HL-60 (cell line): ENCODE results near the gene ATP6AP1.

Experiments used
- GABPA ChIP-seq: IDR thresholded peaks from 2 replicates; pipeline ENCODE4 v1.6.1; 2012; ENCODE audit warnings: low read depth
- POLR2AphosphoS5 ChIP-seq: IDR thresholded peaks from 2 replicates; pipeline ENCODE4 v1.6.1; 2012; ENCODE audit warnings: low read depth
- SPI1 ChIP-seq: IDR thresholded peaks from 2 replicates; pipeline ENCODE4 v1.6.1; 2012; ENCODE audit warnings: low read depth, mild to moderate bottlenecking, borderline replicate concordance
- TF ChIP-seq, protein P1 (sequence below): IDR thresholded peaks from one replicate; pipeline ENCODE4 v1.5.1; 2011; ENCODE audit warnings: low read length, control low read depth, inconsistent platforms; ENCODE audit not compliant: insufficient read depth
- TF ChIP-seq, protein P2 (sequence below): IDR thresholded peaks from 2 replicates; pipeline ENCODE4 v1.6.1; 2012; ENCODE audit warnings: low read depth; ENCODE audit not compliant: insufficient replicate concordance

DNA sequence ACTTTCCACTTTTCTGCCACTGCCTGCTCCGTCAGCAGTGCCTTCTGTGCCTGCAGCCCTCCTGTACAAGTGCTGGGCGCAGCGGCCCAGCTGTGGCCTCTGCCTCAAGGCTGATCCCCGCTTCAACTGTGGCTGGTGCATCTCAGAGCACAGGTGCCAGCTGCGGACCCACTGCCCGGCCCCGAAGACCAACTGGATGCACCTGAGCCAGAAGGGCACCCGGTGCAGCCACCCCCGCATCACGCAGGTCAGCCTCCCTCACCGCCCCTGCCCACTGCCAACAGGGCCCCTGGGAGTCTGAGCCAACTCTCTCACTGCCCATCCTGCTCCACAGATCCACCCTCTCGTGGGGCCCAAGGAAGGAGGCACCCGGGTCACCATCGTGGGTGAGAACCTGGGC is 37.1 kb downstream of the ATP6AP1 start:
- TF ChIP-seq, protein P1, sequence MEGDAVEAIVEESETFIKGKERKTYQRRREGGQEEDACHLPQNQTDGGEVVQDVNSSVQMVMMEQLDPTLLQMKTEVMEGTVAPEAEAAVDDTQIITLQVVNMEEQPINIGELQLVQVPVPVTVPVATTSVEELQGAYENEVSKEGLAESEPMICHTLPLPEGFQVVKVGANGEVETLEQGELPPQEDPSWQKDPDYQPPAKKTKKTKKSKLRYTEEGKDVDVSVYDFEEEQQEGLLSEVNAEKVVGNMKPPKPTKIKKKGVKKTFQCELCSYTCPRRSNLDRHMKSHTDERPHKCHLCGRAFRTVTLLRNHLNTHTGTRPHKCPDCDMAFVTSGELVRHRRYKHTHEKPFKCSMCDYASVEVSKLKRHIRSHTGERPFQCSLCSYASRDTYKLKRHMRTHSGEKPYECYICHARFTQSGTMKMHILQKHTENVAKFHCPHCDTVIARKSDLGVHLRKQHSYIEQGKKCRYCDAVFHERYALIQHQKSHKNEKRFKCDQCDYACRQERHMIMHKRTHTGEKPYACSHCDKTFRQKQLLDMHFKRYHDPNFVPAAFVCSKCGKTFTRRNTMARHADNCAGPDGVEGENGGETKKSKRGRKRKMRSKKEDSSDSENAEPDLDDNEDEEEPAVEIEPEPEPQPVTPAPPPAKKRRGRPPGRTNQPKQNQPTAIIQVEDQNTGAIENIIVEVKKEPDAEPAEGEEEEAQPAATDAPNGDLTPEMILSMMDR = no peak
- TF ChIP-seq SPI1 = no peak
- no peak for TF ChIP-seq POLR2AphosphoS5
- TF ChIP-seq, protein P2, sequence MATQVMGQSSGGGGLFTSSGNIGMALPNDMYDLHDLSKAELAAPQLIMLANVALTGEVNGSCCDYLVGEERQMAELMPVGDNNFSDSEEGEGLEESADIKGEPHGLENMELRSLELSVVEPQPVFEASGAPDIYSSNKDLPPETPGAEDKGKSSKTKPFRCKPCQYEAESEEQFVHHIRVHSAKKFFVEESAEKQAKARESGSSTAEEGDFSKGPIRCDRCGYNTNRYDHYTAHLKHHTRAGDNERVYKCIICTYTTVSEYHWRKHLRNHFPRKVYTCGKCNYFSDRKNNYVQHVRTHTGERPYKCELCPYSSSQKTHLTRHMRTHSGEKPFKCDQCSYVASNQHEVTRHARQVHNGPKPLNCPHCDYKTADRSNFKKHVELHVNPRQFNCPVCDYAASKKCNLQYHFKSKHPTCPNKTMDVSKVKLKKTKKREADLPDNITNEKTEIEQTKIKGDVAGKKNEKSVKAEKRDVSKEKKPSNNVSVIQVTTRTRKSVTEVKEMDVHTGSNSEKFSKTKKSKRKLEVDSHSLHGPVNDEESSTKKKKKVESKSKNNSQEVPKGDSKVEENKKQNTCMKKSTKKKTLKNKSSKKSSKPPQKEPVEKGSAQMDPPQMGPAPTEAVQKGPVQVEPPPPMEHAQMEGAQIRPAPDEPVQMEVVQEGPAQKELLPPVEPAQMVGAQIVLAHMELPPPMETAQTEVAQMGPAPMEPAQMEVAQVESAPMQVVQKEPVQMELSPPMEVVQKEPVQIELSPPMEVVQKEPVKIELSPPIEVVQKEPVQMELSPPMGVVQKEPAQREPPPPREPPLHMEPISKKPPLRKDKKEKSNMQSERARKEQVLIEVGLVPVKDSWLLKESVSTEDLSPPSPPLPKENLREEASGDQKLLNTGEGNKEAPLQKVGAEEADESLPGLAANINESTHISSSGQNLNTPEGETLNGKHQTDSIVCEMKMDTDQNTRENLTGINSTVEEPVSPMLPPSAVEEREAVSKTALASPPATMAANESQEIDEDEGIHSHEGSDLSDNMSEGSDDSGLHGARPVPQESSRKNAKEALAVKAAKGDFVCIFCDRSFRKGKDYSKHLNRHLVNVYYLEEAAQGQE = no peak
- no peak for TF ChIP-seq GABPA
